GM23248 (cell line): ENCODE data around the gene TXNRD2.

ENCODE experiments used
- EZH2 ChIP-seq: fragments of 200-600 bp; sonication (generic); IDR thresholded peaks from 2 replicates; pipeline ENCODE4 v1.6.1; 2018; ENCODE audit warnings: antibody characterized with exemption, mild to moderate bottlenecking; ENCODE audit not compliant: insufficient read depth, poor library complexity, severe bottlenecking
- EZH2phosphoT487 ChIP-seq: fragments of 200-600 bp; sonication (generic); IDR thresholded peaks from 2 replicates; pipeline ENCODE4 v1.6.1; 2018; ENCODE audit warnings: antibody characterized with exemption, moderate library complexity, mild to moderate bottlenecking, low read depth; ENCODE audit not compliant: insufficient read depth

DNA sequence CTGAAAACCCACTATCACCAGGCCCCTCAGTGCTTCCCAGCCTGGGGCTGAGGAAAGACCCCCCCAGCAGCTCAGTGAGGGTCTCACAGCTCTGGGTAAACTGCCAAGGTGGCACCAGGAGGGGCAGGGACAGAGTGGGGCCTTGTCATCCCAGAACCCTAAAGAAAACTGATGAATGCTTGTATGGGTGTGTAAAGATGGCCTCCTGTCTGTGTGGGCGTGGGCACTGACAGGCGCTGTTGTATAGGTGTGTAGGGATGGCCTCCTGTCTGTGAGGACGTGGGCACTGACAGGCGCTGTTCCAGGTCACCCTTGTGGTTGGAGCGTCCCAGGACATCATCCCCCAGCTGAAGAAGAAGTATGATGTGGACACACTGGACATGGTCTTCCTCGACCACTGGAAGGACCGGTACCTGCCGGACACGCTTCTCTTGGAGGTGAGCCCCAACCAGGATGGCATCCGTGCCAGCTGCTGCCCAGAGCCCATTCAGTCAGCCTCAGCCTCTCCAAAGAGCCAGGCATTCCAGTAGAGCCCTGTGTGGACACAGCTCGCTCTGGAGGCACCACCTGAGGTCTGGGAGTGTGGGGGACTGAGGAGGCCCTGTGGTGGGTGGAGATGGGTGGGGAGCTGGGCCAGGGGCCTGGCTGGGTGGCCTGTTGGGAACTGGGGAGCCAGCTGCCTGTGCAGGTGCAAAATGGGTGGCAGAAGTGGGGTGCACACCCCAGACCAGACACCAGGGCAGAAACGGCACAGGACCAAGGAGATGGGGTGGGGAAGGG is 22.4 kb upstream of the TXNRD2 start:
- TF ChIP-seq EZH2 (no peak), EZH2phosphoT487 (no peak)
